GM21515 (cell line): ENCODE measurements around the gene HSPB6.

Source experiments
- ATAC-seq: cut with Tn5 transposase; IDR thresholded peaks from one replicate; pipeline ENCODE4 v1.9.1; 2021; ENCODE audit not compliant: unreplicated experiment

Gene HSPB6

DNA sequence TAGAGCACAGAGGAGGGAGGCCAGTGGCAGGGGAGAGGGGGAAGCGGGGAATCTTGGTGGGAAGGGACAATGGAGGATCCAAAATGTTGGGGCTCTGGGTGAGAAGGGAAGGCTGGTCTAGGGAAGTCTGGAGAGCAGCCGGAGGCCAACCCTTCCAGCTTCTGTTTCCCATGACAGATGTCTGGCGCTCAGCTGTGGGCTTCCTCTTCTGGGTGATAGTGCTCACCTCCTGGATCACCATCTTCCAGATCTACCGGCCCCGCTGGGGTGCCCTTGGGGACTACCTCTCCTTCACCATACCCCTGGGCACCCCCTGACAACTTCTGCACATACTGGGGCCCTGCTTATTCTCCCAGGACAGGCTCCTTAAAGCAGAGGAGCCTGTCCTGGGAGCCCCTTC is 10.3 kb downstream of the HSPB6 start:
- ATAC-seq, result no peak

DNA sequence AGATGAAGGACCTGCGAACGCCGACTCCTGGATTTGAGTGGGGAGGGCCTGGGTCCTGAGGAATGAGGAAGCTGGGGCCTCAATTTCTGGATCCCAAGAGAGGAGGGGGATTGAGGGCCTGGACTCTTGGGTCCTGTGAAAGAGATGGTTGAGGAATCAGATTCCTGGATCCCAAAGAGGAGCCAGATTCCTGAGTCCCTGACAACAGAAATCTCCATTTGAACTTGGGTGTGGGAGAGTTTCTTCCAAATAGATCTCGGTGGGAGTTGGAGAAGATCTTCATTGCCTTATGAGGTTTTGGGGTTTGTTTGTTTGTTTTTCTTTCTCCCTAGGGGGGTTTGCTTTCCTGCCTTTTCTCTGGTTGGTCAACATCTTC is 10.8 kb downstream of the HSPB6 start:
- ATAC-seq, result no peak

DNA sequence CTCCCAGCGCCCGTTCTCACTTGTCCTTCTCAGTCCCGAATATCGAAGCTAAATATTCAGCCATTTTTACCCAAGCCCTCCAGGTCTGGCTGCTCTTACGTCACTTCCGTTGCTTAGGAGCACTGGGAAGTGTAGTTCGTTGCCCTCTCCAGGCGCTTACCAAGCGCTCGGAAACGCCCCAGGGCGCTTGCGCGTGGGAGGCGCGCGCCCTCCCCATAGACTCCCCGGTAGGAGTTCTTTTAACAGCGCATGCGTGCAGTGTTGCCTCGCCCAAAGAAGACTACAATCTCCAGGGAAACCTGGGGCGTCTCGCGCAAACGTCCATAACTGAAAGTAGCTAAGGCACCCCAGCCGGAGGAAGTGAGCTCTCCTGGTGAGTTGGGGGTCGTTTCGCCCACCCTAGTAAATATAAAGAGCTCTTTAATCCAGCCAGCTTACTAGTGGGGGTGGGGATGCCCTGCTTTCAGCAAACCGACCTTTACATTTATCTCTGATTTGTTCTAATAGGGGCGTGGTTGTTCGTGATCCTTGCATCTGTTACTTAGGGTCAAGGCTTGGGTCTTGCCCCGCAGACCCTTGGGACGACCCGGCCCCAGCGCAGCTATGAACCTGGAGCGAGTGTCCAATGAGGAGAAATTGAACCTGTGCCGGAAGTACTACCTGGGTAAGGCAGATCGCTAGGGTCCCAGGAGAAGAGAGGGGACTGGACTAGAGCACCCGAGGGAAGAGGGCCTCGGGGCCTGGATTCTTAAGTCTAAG is 11.3 kb downstream of the HSPB6 start, which contains the start of the genes PSENEN and U2AF1L4:
Gene PSENEN (plus strand): TSS at position 324 of the 759 bp plus-strand sequence. CDS start 280 bp downstream, at position 604.
Gene U2AF1L4 (minus strand): TSS at position 91 of the 759 bp plus-strand sequence. CDS start 27 bp downstream, at position 64.
- ATAC-seq, result peak; percentile 40

DNA sequence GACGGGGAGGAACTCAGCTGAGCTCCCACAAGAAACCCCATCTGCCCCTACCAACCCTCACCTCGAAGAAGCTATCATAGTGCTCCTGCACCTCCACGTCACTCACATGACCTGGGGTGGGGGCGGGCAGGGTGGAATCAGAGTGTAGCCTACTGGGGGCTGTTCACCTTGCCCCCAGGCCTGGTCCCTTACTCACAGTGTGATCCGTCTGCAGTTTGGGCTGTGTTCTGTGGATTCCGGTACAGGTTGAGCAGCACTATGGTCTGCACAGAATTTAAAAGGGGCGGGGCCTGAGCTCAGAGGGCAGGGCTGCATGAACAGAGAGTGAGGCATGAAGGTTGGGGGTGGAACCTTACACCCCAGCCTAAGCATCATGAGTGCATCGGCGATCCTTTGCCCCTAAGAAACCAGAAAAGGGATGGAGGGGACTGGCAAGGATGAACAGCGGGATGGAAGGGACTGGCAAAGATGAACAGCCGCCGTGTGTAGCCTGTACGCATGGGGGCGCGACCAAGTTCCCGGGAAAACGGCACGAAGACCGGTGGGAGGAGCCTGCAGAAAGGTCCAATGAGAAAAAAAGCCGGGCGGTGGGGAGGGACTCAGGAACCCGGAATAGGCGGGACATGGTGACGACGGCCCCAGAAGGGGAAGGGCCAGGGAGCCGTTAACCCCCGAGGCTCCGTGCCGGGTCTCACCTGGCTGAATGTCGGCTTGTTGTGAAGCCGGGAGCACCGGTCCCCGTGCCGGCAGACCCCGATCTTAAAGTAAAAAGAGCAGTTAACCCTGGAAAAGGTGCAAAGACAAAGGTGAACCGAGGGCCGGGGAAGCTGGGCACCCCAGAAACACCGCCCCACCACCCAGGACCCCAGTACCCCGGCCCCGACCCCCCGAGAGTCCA is 12.2 kb downstream of the HSPB6 start:
- peak; percentile 27 for ATAC-seq

DNA sequence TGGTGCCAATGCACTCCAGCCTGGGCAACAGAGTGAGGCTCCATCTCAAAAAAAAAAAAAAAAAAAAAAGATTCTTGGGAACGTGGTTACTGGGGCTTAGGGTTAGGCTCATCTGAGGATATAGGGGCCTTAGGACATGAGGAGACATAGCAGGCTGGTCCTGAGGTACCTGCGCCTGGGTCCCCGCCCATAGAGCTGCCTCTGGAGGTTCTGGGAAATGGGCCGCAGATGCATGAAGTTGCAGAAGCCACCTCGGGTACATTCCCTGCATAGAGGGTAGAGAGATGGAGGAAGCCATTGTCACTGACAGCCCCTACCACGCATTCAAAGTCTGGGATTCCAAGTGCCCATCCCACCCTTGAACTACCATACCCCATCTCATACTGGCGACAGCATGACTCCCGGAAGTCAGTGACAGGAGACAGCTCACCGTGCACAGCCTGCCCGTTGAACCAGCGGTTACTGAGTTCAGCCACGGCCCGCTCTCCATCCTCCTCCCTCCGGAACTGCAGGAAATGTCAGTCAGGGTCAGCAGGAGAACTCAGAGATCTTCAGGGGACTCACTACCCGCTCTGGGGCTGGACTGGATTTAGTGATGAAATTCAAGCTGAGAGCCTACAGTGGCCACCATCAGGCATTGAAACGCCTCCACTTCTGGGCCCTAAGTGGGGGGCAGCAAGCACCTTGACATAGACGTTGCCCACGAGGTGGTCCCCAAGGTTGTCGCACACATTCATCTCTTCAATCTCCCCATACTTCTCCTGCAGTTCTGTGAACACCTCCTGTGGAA is 13.0 kb downstream of the HSPB6 start:
- no peak for ATAC-seq

DNA sequence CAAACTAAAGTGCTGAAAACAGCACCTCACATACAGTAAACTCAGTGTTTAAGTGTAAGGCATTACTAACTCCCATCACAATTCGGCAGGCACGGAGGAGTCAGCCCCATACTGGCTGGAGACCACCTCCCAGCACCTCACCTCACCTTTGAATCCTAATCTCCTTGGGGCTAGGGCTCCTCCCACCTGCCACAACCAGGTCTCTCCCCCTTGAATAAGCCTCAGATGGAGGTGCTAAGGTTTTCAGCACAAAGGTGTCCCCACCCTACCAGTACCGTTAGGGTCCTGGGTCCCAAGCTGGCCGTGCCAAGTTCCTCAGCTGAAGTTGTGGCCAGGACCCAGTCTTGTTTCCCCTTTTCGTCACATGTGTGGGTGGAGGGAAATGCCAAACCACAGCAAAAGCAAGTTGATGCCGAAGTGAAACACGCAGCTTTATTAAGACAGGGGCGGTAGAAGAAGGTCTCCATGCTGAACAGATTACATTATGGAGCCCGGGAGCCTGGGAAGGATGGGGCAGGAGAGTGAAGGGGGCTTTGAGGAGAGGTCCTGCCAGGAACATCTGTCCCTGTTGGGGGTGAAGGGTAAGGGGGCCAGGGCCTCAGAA is 14.6 kb downstream of the HSPB6 start, which contains the start of gene IGFLR1:
Gene IGFLR1 (minus strand): TSS at position 332 of the 604 bp plus-strand sequence. CDS start 1,272 bp downstream, outside the sequence.
- ATAC-seq, result no peak

DNA sequence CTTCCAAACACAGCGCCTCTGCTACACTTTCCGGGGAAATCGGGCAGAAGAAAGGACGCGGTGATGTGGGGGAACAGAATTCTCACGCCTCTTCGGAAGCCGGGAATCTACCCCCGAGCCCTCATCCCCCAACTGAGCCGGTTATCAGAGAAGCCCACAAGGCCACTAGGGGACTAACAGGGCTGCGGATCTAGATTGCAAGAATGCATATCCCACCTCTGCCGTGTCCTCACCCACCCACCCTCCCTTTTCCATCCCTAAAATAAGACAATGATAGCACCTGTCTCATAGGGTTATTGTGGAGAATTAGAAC is 15.7 kb downstream of the HSPB6 start:
- ATAC-seq, result no peak

DNA sequence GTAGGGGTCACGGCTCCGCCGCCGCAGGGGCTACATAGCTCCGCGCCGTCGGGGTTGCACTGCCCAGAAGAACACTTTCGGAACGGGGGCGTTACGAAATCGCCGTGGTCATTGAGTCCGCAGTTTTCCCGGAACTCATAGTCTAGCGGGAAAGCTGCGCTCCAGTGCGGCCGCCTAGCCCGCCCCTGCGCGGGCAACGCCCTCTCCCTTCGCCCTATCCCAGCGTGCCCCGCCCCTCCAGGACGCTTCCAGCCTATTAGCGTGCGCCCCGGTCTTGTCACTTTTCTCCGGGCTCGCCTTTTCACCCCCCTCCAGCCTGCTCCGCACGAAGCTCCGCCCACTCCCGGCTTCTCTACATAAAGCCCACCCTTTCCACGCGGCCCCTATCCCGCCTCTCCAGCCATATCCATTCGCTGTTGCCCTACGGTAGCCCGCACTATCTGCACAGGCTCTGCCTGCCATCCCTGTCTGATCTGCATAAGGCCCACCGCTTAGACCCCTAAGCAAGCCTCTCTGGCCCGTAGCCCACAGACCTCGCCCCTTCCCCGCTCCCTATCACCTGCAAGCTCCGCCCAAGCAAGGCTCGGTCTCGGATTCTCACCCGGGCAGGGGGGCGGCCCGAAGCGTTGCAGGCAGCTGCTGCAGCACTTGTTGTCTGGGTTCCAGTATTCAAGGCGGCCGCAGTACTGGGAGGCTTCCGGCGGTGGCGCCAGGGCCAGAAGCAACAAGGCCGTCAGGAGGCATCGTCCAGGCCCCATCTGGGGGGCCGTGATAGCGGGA is 16.2 kb downstream of the HSPB6 start:
- ATAC-seq, result peak; percentile 41

DNA sequence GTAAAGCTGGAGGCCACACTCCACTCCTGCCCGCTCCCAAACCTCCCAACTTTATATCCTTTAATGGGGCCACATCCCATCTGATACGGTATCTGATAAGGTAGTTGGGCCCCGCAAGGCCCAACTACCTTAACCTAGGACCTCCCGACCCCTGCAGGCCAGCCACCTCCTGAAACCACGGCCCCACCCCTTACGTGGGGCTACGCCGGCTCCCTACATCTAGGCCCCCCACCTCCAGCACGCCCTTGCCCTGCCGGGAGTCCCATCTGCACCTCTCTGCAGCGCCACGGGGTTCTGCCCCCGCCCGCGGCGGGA is 16.8 kb downstream of the HSPB6 start:
- ATAC-seq, result peak; percentile 19

DNA sequence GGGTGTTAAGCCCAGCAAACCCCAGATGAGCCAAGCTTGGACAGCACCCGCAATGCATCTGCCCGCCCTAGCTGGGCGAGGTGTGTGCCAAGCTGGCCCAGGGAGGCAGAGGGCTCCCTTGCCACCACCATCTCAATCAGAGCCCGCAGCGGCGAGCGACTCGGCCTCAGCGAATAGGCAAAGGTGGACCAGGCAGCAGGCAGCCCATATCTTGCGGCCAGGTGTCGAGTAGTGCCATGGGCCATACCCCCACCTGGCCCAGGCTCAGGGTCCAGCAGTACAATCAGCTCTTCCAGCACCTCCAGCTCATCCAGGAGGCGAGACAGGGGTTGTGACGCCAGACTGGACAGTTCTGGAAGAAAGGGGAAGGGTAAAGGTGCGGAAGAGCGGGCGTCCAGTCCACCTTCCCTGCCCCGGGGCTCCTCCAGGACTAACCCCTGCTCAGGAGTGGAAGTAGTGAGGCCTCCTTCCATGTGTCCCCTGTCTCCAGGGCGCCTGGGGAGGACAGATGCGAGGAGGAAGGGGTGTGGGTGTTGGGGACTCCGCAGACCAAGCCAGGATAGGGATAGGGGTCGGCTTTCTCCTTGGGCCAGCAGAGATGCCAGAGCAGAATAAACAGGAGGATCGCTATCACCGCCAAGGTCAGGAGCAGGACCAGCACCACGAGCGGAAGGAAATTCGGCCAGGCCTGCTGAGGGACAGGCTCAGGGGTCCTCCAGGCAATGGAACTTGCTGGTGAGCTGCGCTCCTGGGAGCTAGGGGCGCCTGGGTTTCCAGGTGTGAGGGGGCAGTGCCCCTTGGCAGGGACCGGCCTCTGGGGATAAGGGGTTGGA is 17.3 kb downstream of the HSPB6 start:
- ATAC-seq, result no peak

DNA sequence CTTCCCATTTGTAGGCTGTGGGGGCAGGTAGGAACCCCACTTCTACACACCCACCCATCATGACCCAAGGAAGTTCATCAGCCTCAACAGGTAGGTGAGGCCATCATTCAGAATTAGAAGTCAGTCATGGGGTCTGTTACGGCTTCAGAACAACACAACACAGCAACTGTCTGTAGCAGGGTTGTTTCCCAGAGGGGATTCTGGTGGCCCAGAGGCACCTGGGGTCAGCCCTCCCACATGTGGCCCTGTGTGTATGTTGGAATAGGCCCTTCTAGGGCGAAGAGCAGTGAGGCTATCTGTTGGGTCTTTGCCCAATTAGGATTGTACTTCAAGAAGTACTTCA is 18.0 kb downstream of the HSPB6 start:
- ATAC-seq, result no peak

DNA sequence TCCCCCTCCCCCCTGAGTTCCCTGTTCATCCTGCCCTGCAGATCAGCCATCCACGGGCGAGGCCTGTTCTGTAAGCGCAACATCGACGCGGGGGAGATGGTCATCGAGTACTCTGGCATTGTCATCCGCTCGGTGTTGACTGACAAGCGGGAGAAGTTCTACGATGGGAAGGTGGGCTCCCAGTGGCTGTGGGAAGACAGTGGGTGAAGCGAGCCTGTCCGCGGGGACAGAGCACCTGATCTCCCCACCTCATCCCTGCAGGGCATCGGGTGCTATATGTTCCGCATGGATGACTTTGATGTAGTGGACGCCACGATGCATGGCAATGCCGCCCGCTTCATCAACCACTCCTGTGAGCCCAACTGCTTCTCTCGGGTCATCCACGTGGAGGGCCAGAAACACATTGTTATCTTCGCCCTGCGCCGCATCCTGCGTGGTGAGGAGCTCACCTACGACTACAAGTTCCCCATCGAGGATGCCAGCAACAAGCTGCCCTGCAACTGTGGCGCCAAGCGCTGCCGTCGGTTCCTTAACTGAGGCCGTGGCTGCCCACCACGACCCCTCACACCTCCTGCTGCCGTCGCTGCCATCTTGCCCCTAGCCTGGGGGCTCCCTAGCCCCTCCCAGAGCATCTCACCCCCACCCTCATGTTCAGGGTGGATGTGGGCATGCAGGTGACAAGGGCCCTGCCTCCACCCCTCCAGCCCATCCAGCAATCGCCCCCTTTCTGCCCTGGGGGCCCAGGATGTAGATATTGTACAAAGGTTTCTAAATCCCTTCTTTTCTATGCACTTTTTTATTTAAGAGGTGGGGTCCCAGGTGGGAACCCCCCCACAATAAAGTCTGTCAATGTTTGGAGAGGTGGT is 18.6 kb downstream of the HSPB6 start:
- ATAC-seq, result no peak

DNA sequence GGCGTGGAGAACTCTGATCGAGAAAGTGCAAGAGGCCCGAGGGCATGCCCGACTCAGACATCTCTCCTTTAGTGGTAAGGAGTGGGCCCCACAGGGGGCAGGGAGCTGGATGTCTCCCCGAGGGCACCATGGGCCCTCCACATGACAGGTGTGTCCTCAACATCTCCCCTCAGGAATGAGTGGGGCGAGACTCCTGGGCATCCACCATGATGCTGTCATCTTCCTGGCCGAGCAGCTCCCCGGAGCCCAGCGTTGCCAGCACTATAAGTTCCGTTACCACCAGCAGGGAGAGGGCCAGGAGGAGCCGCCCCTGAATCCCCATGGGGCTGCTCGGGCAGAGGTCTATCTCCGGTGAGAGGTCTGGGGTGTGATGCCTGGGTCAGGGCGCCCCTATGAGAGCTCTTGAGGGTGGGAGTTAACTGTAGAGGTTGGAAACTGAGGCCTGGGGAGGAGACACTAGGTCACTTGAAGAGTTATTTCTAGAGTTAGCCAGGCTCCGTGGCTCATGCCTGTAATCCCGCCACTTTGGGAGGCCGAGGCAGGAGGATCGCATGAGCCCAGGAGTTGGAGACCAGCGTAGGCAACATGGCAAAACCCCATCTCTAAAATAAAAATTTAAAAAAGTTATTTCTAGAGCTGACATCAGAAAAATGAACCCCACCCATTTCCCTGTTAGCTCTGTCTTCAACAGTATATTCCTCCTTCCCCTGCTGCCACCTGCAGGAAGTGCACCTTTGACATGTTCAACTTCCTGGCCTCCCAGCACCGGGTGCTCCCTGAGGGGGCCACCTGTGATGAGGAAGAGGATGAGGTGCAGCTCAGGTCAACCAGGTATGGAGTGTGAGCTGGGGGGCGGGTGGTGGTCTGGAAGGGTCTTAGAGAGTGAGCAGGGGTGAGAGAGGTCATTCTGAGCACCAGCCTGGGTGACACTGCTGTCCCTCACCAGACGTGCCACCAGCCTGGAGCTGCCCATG is 19.6 kb downstream of the HSPB6 start:
- ATAC-seq, result no peak

DNA sequence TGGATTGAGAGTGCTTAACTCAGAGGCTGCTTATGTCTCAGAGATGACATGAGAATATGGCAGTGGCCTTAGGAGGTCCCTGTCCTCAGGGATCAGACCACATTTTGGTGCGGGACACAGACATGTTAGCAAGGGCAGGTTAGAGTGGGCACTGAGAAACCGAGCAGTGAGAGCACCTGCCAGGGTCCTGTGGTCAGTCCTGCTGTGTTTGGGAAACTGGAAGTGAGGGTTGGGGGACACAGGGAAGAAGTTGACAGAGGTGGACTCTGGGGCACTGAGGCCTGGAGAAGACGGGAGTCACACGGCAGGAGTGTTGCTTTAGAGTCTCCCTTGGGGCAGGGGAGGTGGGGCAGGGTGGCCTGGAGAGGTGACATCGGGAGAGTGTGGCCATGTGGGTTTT is 21.9 kb downstream of the HSPB6 start:
- ATAC-seq, result no peak

DNA sequence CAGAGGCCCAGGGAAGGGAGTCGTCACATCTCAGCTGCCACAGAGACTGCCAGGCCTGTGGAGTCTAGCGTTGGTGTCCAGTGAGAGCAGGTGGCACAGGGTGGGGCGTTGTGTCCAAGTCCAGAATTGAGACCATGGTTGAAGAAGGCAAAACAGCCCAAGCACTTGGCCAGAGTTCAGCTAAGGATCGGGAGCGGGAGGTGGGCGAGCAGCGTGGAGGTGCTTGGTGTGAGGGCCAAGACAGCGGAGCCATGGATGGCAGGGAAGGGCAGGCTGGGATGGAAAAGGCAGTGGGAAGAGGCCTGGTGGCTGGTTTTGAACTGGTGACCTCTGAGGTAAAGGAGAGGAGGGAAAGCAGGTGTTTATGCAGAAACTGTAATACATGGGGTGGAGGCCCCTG is 22.6 kb downstream of the HSPB6 start:
- no peak for ATAC-seq

DNA sequence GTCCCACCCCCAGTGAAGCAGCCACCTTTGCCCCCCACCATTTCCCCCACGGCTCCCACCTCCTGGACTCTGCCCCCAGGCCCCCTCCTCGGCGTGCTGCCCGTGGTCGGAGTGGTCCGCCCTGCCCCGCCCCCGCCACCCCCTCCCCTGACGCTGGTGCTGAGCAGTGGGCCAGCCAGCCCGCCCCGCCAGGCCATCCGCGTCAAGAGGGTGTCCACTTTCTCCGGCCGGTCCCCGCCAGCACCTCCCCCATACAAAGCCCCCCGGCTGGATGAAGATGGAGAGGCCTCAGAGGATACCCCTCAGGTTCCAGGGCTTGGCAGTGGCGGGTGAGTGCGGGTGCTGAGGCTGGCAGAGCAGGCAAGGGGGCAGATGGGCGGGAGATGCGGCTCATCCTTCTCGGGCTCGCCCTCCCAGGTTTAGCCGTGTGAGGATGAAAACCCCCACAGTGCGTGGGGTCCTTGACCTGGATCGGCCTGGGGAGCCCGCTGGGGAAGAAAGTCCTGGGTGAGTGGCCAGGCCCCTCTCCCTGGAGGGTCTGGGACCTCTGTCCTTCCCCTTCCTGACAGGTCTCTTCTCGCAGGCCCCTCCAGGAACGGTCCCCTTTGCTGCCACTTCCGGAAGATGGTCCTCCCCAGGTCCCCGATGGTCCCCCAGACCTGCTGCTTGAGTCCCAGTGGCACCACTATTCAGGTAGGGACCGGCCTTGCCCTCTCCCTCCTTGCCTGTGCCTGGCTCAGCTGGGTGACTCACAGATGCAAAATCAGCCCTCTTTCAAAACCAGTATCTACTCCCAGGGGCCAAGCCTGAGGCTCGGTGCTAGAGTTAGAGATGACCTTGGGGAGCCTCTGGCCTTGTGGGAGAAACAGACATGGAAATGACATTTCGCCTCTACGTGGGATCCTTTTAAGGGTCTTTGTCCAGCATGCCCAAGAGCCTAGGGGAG is 23.4 kb downstream of the HSPB6 start:
- no peak for ATAC-seq
